Measurements from ENCODE around the gene USP44. TPM values are rescaled to one million over a fixed set of nuclear protein-coding genes. Genes with fewer than 3 reads are reported as not detected.

Gene USP44
- total RNA-seq, 1 donor from 2014 or later: 1.8 TPM

Other genes with a start within 250 kb of the USP44 start
- gene METAP2, start 77.3 kb downstream of the USP44 start, total RNA-seq: 45.4 and 47.5 TPM in 2 replicates
- gene NTN4, start 239.3 kb upstream of the USP44 start, total RNA-seq: 216 and 678 TPM in 2 replicates